ENCODE measurements around the gene SENP6.

The SENP6 gene

DNA sequence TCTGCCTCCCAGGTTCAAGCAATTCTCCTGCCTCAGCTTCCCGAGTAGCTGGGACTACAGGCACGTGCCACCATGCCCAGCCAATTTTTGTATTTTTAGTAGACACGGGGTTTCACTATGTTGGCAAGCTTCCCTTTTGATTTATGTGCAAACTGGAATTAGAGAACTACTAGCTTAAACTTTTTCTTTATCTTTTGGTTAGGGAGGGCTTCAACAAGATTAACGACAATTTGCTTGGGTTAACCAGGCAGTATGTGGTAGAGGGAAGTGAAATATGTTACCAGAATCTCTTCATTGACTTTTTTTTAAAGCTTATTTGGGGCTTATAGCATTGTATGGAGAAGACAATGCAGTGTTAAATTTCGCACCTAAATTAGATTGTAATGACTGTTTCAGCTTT is 156.4 kb downstream of the SENP6 start:
- no peak overlapping the region for H3K4me3 ChIP-seq (replicated peaks; ENCODE audit: low read depth, low read length)
- no peak for DNase-seq (ENCODE audit: low read depth)
- TF ChIP-seq, protein P1, sequence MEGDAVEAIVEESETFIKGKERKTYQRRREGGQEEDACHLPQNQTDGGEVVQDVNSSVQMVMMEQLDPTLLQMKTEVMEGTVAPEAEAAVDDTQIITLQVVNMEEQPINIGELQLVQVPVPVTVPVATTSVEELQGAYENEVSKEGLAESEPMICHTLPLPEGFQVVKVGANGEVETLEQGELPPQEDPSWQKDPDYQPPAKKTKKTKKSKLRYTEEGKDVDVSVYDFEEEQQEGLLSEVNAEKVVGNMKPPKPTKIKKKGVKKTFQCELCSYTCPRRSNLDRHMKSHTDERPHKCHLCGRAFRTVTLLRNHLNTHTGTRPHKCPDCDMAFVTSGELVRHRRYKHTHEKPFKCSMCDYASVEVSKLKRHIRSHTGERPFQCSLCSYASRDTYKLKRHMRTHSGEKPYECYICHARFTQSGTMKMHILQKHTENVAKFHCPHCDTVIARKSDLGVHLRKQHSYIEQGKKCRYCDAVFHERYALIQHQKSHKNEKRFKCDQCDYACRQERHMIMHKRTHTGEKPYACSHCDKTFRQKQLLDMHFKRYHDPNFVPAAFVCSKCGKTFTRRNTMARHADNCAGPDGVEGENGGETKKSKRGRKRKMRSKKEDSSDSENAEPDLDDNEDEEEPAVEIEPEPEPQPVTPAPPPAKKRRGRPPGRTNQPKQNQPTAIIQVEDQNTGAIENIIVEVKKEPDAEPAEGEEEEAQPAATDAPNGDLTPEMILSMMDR (IDR thresholded peaks at IDR 0.05; ENCODE audit: low read length, missing control alignments): no peak

DNA sequence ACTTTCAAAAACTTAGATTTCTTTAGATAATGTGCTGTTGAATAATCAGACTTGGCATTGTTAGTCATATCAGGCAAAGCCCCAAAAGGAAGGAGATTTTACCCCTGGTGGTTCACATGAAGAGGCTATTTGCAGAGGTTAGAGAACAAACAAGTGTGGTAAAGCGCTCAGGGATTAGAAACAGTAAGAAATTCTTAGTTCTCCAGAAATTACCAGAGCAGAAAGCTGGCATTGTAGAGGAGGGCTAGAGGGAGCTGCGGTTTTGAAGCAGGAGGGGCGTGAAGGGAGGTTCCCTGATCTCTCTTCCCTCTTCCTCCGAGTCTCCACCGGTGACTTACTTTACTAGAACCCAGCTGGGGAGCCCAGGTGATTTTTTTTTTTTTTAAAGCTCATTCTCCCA is 157.5 kb downstream of the SENP6 start:
- no peak overlapping the region for H3K4me3 ChIP-seq (replicated peaks; ENCODE audit: low read depth, low read length)
- DNase-seq (ENCODE audit: low read depth): no peak
- TF ChIP-seq, protein P1 (IDR thresholded peaks at IDR 0.05; ENCODE audit: low read length, missing control alignments): no peak

DNA sequence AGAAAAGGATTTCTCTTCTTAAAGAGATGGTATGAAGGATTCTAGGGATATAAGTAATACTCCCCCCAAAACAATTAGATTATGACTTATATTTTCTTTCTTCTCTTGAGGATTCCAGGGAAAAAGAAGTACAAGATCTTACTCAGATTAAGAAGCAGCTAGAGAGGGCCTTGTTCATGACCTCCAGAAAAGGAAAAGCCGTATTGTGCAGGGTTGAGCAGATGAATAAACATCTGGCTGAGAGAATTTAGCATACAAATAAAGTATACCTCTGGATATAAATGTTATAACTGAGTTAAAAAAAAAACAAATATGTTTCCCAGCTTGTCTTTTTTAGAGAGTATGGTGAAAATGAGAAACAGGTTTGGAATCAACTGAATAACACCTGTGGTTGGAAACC is 158.6 kb downstream of the SENP6 start:
- TF ChIP-seq, protein P1 (IDR thresholded peaks at IDR 0.05; ENCODE audit: low read length, missing control alignments): no peak
- no peak for DNase-seq (ENCODE audit: low read depth)
- H3K4me3 ChIP-seq (replicated peaks; ENCODE audit: low read depth, low read length): no peak overlapping the region

DNA sequence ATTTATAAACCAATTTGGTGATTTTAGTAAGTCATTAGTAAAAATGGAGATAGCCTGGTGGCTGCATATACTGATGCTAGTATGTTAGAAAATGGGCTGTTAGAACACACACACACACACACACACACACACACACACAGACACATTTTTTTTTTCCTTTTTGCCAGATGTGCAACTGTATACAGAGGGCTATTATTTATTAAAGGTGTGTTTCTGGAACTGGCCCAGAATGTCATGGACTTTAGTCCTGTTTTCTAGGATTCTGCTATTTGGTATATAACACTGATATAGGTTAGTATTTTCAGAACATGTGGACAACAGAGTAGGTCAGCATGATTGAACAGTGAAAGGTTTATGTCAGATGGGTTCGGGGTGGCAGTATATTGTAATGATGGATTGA is 159.8 kb downstream of the SENP6 start:
- no peak for DNase-seq (ENCODE audit: low read depth)
- TF ChIP-seq, protein P1 (IDR thresholded peaks at IDR 0.05; ENCODE audit: low read length, missing control alignments): no peak
- no peak overlapping the region for H3K4me3 ChIP-seq (replicated peaks; ENCODE audit: low read depth, low read length)

DNA sequence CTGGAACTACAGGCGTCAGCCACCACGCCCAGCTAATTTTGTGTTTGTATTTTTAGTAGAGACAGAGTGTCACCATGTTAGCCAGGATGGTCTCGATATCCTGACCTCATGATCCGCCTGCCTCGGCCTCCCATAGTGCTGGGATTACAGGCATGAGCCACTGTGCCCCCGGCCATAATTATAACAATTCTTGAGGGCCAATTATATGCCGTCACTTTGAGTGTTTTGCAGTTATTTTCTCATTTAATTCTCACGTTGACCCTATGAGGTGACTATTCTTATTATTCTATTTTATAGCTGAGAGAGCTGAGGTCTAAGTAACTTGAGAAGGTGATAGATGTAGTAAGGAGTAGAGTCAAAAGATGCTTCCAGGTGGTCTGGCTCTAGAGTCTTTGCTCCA is 160.4 kb downstream of the SENP6 start:
- TF ChIP-seq, protein P1 (IDR thresholded peaks at IDR 0.05; ENCODE audit: low read length, missing control alignments): no peak
- no peak overlapping the region for H3K4me3 ChIP-seq (replicated peaks; ENCODE audit: low read depth, low read length)
- DNase-seq (ENCODE audit: low read depth): no peak

DNA sequence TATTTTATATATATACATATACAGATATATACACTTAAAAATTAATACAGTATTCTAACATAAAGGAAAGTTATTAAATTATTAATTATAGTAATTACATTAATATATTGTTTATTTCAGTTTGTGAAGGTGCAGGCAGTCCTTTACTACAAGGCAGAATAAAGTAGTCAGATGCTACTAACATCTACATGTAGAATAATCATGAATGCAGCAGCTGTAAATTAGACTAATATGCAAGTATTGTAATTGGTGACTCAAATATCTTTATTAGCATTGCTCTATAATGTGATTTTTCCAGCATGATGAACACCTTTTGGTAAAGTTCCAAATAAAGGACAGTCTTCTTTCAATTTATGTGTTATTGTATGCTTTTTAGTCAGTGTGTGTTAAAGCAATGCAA is 164.7 kb downstream of the SENP6 start:
- no peak overlapping the region for H3K4me3 ChIP-seq (replicated peaks; ENCODE audit: low read depth, low read length)
- TF ChIP-seq, protein P1 (IDR thresholded peaks at IDR 0.05; ENCODE audit: low read length, missing control alignments): no peak
- no peak for DNase-seq (ENCODE audit: low read depth)

Data from fibroblast of pulmonary artery (primary cell).